B cell (primary cell): ENCODE measurements around the gene DOCK1.

Experiments used
- CTCF ChIP-seq: fragments of 200-600 bp; IDR thresholded peaks from one replicate; pipeline ENCODE4 v1.8.0; 2022; ENCODE audit warnings: antibody characterized with exemption, mild to moderate bottlenecking
- EZH2 ChIP-seq: IDR thresholded peaks from 2 replicates; pipeline ENCODE4 v1.6.1; 2012; ENCODE audit warnings: borderline replicate concordance, low read depth, mild to moderate bottlenecking, moderate library complexity, low read length; ENCODE audit not compliant: insufficient read depth, poor library complexity, severe bottlenecking

- TF ChIP-seq CTCF (no peak), EZH2 (no peak)
Measured at GRCh38 chr10:127216786-127217185, 311.6 kb downstream of the DOCK1 start.
